H1 (cell line): ENCODE measurements around the gene CYP11A1. TPM values are rescaled to one million over a fixed set of nuclear protein-coding genes. Genes with fewer than 3 reads are reported as not detected.
A peak's percentile ranks its signal among the peaks of the same experiment; 100 is the strongest.

Experiments
- CTCF ChIA-PET: fragments of 300-600 bp; sonication (Branson Sonifier 250); formaldehyde crosslinking; loops from one replicate; lab custom pipeline; 2021; ENCODE audit not compliant: partially characterized antibody; lab: Charles Lee
- POLR2A ChIA-PET: fragments of 300-600 bp; sonication (Branson Sonifier 250); formaldehyde crosslinking; loops from one replicate; lab custom pipeline; 2021; ENCODE audit warnings: inconsistent platforms; ENCODE audit not compliant: partially characterized antibody; lab: Charles Lee
- DNase-seq, 2 experiments: peaks; one replicate each; pipeline versions ENCODE4 v3.0.0 to v3.0.0-alpha.2; 2010 to 2022; ENCODE audit warnings: low spot score in 2 of 2, low read depth in 1 of 2, mixed read lengths in 1 of 2
- FAIRE-seq: peaks from 2 replicates; lab custom pipeline; 2011; peaks lifted over from hg19 to GRCh38; lab: Jason Lieb, UNC
- H2AFZ ChIP-seq: 2 replicates; pipeline ENCODE4 v1.8.1; 2012; ENCODE audit warnings: low read length, inconsistent platforms
- H2AK5ac ChIP-seq: 2 replicates; pipeline ENCODE4 v1.6.1; 2013; ENCODE audit warnings: low read depth, low read length
- H2BK120ac ChIP-seq: replicated peaks from 2 replicates; pipeline ENCODE3; 2013; ENCODE audit warnings: low read depth, low read length, inconsistent platforms
- H2BK12ac ChIP-seq: 2 replicates; pipeline ENCODE4 v1.6.1; 2013; ENCODE audit warnings: low read depth, low read length
- H2BK15ac ChIP-seq: 2 replicates; pipeline ENCODE4 v1.6.1; 2013; ENCODE audit warnings: low read length
- H2BK20ac ChIP-seq: 2 replicates; pipeline ENCODE4 v1.6.1; 2013; ENCODE audit warnings: low read length
- H2BK5ac ChIP-seq: 2 replicates; pipeline ENCODE4 v1.6.1; 2013; ENCODE audit warnings: low read depth, low read length
- H3K14ac ChIP-seq: 2 replicates; pipeline ENCODE4 v1.6.1; 2013; ENCODE audit warnings: inconsistent platforms; ENCODE audit not compliant: insufficient read length
- H3K18ac ChIP-seq: 2 replicates; pipeline ENCODE4 v1.6.1; 2013; ENCODE audit warnings: low read length; ENCODE audit errors: extremely low read depth
- H3K23ac ChIP-seq: 2 replicates; pipeline ENCODE4 v1.6.1; 2013; ENCODE audit warnings: inconsistent platforms; ENCODE audit not compliant: insufficient read length
- H3K23me2 ChIP-seq: 2 replicates; pipeline ENCODE4 v1.6.1; 2013; ENCODE audit warnings: low read depth, low read length
- H3K27ac ChIP-seq: 2 replicates; pipeline ENCODE4 v1.6.1; 2011; ENCODE audit warnings: low read depth, low read length, inconsistent platforms
- H3K27me3 ChIP-seq, 4 experiments: replicated peaks in 1 of 4; 1 replicate in 1 of 4; 2 replicates in 3 of 4; pipeline versions ENCODE4 v1.6.1 to v1.8.1; 2011 to 2013; ENCODE audit warnings: low read length in 3 of 4, mild to moderate bottlenecking in 3 of 4, inconsistent platforms in 2 of 4, mixed read lengths in 2 of 4, moderate library complexity in 1 of 4; ENCODE audit not compliant: control insufficient read depth in 3 of 4, insufficient read depth in 3 of 4; ENCODE audit errors: extremely low read depth in 1 of 4
- H3K36me3 ChIP-seq, 4 experiments: 2 replicates each; pipeline versions ENCODE4 v1.6.1 to v1.8.1; 2011 to 2013; ENCODE audit warnings: mild to moderate bottlenecking in 4 of 4, low read length in 3 of 4, moderate library complexity in 2 of 4, control low read depth in 1 of 4, inconsistent platforms in 1 of 4; ENCODE audit not compliant: insufficient read depth in 4 of 4, control insufficient read depth in 2 of 4
- H3K4ac ChIP-seq: replicated peaks from 2 replicates; pipeline ENCODE3; 2013; ENCODE audit warnings: low read length, low read depth, mixed read lengths, inconsistent platforms; ENCODE audit not compliant: insufficient read length
- H3K4me1 ChIP-seq, 4 experiments: replicated peaks in 1 of 4; 1 replicate in 1 of 4; 2 replicates in 3 of 4; pipeline versions ENCODE4 v1.6.1 to v1.8.1; 2011 to 2013; ENCODE audit warnings: low read length in 3 of 4, inconsistent platforms in 2 of 4, mixed read lengths in 1 of 4; ENCODE audit not compliant: insufficient read depth in 4 of 4, control insufficient read depth in 3 of 4
- H3K4me2 ChIP-seq, 2 experiments: 2 replicates each; pipeline versions ENCODE4 v1.6.1 to v1.8.1; 2011 to 2013; ENCODE audit warnings: low read depth in 2 of 2, low read length in 2 of 2, control low read depth in 1 of 2, inconsistent platforms in 1 of 2, mild to moderate bottlenecking in 1 of 2; ENCODE audit not compliant: insufficient read depth in 1 of 2
- H3K4me3 ChIP-seq, 4 experiments: fragments of 200-600, 300-600 bp in 1 of 4; sonication (generic), shearing (Covaris generic), sonication (Bioruptor Twin) in 1 of 4; 2 replicates each; pipeline versions ENCODE4 v1.5.1 to v1.8.1; 2011 to 2016; ENCODE audit warnings: low read length in 4 of 4, low read depth in 3 of 4, control low read depth in 2 of 4, inconsistent platforms in 2 of 4, mild to moderate bottlenecking in 2 of 4, mixed read lengths in 1 of 4, moderate library complexity in 1 of 4; ENCODE audit not compliant: insufficient read depth in 2 of 4; ENCODE audit errors: extremely low read depth in 1 of 4
- H3K56ac ChIP-seq: replicated peaks from 2 replicates; pipeline ENCODE3; 2013; ENCODE audit warnings: low read depth, mild to moderate bottlenecking, mixed read lengths, low read length, inconsistent platforms; ENCODE audit not compliant: insufficient read length
- H3K79me1 ChIP-seq: 2 replicates; pipeline ENCODE4 v1.6.1; 2013; ENCODE audit warnings: low read depth, low read length, control low read depth
- H3K79me2 ChIP-seq, 2 experiments: 2 replicates each; pipeline versions ENCODE4 v1.6.1 to v1.8.1; 2012 to 2013; ENCODE audit warnings: low read length in 2 of 2, mild to moderate bottlenecking in 2 of 2, inconsistent platforms in 1 of 2; ENCODE audit not compliant: insufficient read depth in 2 of 2, control insufficient read depth in 1 of 2
- H3K9ac ChIP-seq, 4 experiments: replicated peaks in 1 of 4; 1 replicate in 1 of 4; 2 replicates in 3 of 4; pipeline versions ENCODE4 v1.6.1 to v1.8.1; 2011 to 2013; ENCODE audit warnings: low read depth in 3 of 4, low read length in 3 of 4, control low read depth in 2 of 4, mild to moderate bottlenecking in 2 of 4, moderate library complexity in 2 of 4, inconsistent platforms in 1 of 4; ENCODE audit errors: extremely low read depth in 1 of 4
- H3K9me3 ChIP-seq, 2 experiments: 2 replicates each; pipeline versions ENCODE4 v1.6.1 to v1.8.1; 2012 to 2013; ENCODE audit warnings: mild to moderate bottlenecking in 2 of 2, moderate library complexity in 2 of 2, control low read depth in 1 of 2, inconsistent platforms in 1 of 2, low read depth in 1 of 2, low read length in 1 of 2, mixed read lengths in 1 of 2; ENCODE audit not compliant: insufficient read depth in 2 of 2
- H4K20me1 ChIP-seq, 2 experiments: replicated peaks in 1 of 2; 2 replicates each; pipeline versions ENCODE3 to v1.8.1; 2011 to 2013; ENCODE audit warnings: inconsistent platforms in 2 of 2, low read length in 2 of 2, mild to moderate bottlenecking in 1 of 2; ENCODE audit not compliant: insufficient read depth in 2 of 2, control insufficient read depth in 1 of 2
- H4K5ac ChIP-seq: 2 replicates; pipeline ENCODE4 v1.6.1; 2013; ENCODE audit warnings: low read length, low read depth, mixed read lengths, inconsistent platforms; ENCODE audit not compliant: insufficient read length
- H4K8ac ChIP-seq: 2 replicates; pipeline ENCODE4 v1.8.0; 2013; ENCODE audit warnings: mild to moderate bottlenecking, moderate library complexity, low read length, inconsistent platforms; ENCODE audit not compliant: insufficient read depth; ENCODE audit errors: extremely low read depth
- H4K91ac ChIP-seq: replicated peaks from 2 replicates; pipeline ENCODE3; 2013; ENCODE audit warnings: low read length, mixed read lengths, inconsistent platforms; ENCODE audit not compliant: insufficient read length
- BCL11A ChIP-seq, 2 experiments: IDR thresholded peaks; one replicate each; pipeline ENCODE4 v1.6.1; 2011; ENCODE audit warnings: low read depth in 2 of 2, low read length in 2 of 2, mild to moderate bottlenecking in 2 of 2
- CREB1 ChIP-seq: IDR thresholded peaks from 2 replicates; pipeline ENCODE4 v1.6.1; 2012; ENCODE audit warnings: inconsistent platforms
- FOSL1 ChIP-seq: IDR thresholded peaks from 2 replicates; pipeline ENCODE4 v1.6.1; 2011; ENCODE audit warnings: mild to moderate bottlenecking, low read depth, low read length, moderate library complexity; ENCODE audit not compliant: insufficient read depth
- JUN ChIP-seq: IDR thresholded peaks from 2 replicates; pipeline ENCODE4 v1.6.1; 2011; ENCODE audit warnings: low read depth, mild to moderate bottlenecking, improper control_type of control experiment, low read length
- NRF1 ChIP-seq: IDR thresholded peaks from 2 replicates; pipeline ENCODE4 v1.6.1; 2011; ENCODE audit warnings: mild to moderate bottlenecking, low read depth, low read length, improper control_type of control experiment
- SIX5 ChIP-seq: IDR thresholded peaks from 2 replicates; pipeline ENCODE4 v1.6.1; 2011; ENCODE audit warnings: mild to moderate bottlenecking, low read depth, low read length
- SRF ChIP-seq: IDR thresholded peaks from 2 replicates; pipeline ENCODE4 v1.6.1; 2011; ENCODE audit warnings: mild to moderate bottlenecking, low read depth, low read length, moderate library complexity
- WGBS, 2 experiments: shearing (Covaris generic) in 1 of 2; methylation state at CpG; one replicate each; pipeline versions ENCODE4 v1.1.6 to v1.1.7; 2013 to 2015; ENCODE audit warnings: low lambda C conversion rate in 2 of 2, mixed read lengths in 2 of 2, inconsistent platforms in 1 of 2, low coverage in 1 of 2, missing lambda C conversion rate in 1 of 2; ENCODE audit not compliant: insufficient replicate concordance in 2 of 2, insufficient coverage in 1 of 2, insufficient read length in 1 of 2; ENCODE audit errors: extremely low coverage in 1 of 2, missing lambda C conversion rate in 1 of 2; 5-methylcytosine and 5-hydroxymethylcytosine counted together
- polyA plus RNA-seq, 7 experiments: library from polyadenylated mRNA; depleted of rRNA in 3 of 7; stranded (reverse) in 5 of 7; unstranded in 2 of 7; fragments of >200 nt in 5 of 7; fragments of 200-250 nt in 2 of 7; gene quantifications; 1 replicate in 5 of 7; 2 replicates in 1 of 7; 4 replicates in 1 of 7; pipeline versions ENCODE4 v1.2.1 to v1.2.3, GENCODE V29; 2011 to 2013; ENCODE audit warnings: missing spikeins in 2 of 7, mixed read lengths in 2 of 7
- total RNA-seq: library from RNA; stranded (reverse); fragmentation: NEBNext Ultra II Directional; extraction: Animal tissue kit (Norgen Biotek cat#: 25700); gene quantifications from 2 replicates; pipeline ENCODE4 v1.2.1, GENCODE V29; 2021
- TF ChIP-seq, protein P1 (sequence below): IDR thresholded peaks from 2 replicates; pipeline ENCODE4 v1.6.1; 2012; ENCODE audit warnings: inconsistent platforms
- TF ChIP-seq, protein P2 (sequence below), 3 experiments: IDR thresholded peaks; 1 replicate in 2 of 3; 2 replicates in 1 of 3; pipeline versions ENCODE4 v1.5.1 to v1.6.1; 2011; ENCODE audit warnings: low read length in 3 of 3, mild to moderate bottlenecking in 3 of 3, inconsistent platforms in 2 of 3, low read depth in 1 of 3, moderate library complexity in 1 of 3; ENCODE audit not compliant: insufficient read depth in 1 of 3; ENCODE audit errors: control extremely low read depth in 1 of 3

The CYP11A1 gene
- total and polyA plus RNA-seq, 2 of the 8 experiments (the other 6 are each of a cell fraction or from before 2014, with no cell fraction given): 1.9 to 7.2 TPM

DNA sequence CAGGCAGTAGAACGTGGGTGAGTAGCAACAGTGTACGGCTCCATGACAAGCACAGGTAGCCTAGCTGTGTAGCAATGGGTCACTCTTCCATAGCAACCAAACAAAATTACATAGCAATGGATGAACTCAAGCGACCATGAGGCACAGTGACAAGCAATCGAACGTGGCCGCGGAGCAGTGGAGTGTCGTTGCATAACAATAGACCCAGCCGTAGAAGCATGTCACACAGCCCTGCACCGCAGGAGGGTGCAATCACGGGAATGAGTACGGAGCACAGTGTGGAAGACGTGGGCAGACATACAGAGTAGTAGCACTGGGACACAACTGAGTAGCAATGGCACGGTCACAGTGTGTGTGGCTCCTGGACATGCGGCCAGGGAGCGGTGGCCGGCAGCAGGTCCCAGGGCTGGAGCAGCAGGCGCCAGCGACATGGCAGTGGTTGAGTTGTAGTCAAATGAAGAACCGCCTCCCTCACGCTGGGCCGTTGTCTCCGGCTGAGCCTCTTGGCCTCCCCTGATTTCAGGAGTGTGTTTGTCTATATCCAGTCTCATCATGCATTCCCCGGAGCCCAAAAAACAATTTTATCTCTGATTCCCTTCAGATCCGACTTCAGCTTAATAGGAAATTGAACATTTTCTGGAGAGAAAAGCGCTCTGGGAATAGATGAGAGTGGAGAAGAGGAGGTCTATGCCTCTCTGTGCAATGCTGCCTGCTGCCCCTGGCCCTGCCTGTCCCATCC is 67.2 kb downstream of the CYP11A1 start:
- Histone ChIP-seq H3K4me1 (peaks cover 11 to 41% (median 23%) of the 10 kb centered on the region in 4 experiments), H4K91ac (peak overlapping the region; percentile 35), H2BK20ac (peak overlapping the region; percentile 83; the same call in 1 of the 2 replicates), H3K9ac (no peak overlapping the region), H3K27me3 (peaks cover 2 to 29% (median 25%) of the 10 kb centered on the region in 4 experiments; a peak in 6 of 7 replicates), H2BK5ac (peak overlapping the region; percentile 40; the same call in 1 of the 2 replicates), H3K4me2 (peak overlapping the region; percentile 56 to 65), H3K14ac (no peak overlapping the region), H3K18ac (peak overlapping the region; percentile 4), H4K8ac (no peak overlapping the region), H2AK5ac (peak overlapping the region; percentile 75), H4K5ac (no peak overlapping the region), H4K20me1 (no peaks in the 10 kb centered on the region), H3K23ac (no peak overlapping the region), H3K36me3 (no peaks in the 10 kb centered on the region), H3K4ac (no peak overlapping the region), H2BK120ac (no peak overlapping the region), H3K23me2 (no peaks in the 10 kb centered on the region; the same call in 1 of the 2 replicates), H3K27ac (no peak overlapping the region), H3K79me2 (no peaks in the 10 kb centered on the region), H2BK12ac (peak overlapping the region; percentile 96; the same call in 1 of the 2 replicates), H2AFZ (no peak overlapping the region), H3K79me1 (no peaks in the 10 kb centered on the region), H2BK15ac (peak overlapping the region; percentile 98; the same call in 1 of the 2 replicates), H3K56ac (no peak overlapping the region), H3K9me3 (no peaks in the 10 kb centered on the region), H3K4me3 (no peak overlapping the region; a peak in 2 of 8 replicates)
- WGBS, 2 experiments: 51% methylated on average over 26 of the region's 26 CpGs; no CpG with 5 or more reads in 1 of the 2 experiments
- FAIRE-seq (peak; percentile 68), DNase-seq (no peak)
- CTCF ChIA-PET: interaction anchor here (0.9 to 8.1 kb wide), 4 partner anchors 7 to 41 kb away, joined by 3 to 117 read pairs (median 8); no protein-coding TSS in a partner anchor
- POLR2A ChIA-PET: interaction anchor here (1.0 to 1.7 kb wide), 2 partner anchors 64 to 131 kb away, joined by 3 read pairs; no protein-coding TSS in a partner anchor
- TF ChIP-seq CREB1 (peak; percentile 49; the same call in 1 of the 2 replicates), SRF (no peak), SIX5 (no peak), NRF1 (no peak), FOSL1 (no peak), BCL11A (IDR thresholded peaks at IDR 0.05; ENCODE audit: low read depth in 2 of 2, low read length in 2 of 2) (no peak), JUN (no peak)
- TF ChIP-seq, protein P1, sequence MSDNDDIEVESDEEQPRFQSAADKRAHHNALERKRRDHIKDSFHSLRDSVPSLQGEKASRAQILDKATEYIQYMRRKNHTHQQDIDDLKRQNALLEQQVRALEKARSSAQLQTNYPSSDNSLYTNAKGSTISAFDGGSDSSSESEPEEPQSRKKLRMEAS: peak; percentile 64; the same call in 1 of the 2 replicates
- TF ChIP-seq, protein P2, sequence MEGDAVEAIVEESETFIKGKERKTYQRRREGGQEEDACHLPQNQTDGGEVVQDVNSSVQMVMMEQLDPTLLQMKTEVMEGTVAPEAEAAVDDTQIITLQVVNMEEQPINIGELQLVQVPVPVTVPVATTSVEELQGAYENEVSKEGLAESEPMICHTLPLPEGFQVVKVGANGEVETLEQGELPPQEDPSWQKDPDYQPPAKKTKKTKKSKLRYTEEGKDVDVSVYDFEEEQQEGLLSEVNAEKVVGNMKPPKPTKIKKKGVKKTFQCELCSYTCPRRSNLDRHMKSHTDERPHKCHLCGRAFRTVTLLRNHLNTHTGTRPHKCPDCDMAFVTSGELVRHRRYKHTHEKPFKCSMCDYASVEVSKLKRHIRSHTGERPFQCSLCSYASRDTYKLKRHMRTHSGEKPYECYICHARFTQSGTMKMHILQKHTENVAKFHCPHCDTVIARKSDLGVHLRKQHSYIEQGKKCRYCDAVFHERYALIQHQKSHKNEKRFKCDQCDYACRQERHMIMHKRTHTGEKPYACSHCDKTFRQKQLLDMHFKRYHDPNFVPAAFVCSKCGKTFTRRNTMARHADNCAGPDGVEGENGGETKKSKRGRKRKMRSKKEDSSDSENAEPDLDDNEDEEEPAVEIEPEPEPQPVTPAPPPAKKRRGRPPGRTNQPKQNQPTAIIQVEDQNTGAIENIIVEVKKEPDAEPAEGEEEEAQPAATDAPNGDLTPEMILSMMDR (IDR thresholded peaks at IDR 0.05; ENCODE audit: control extremely low read depth in 1 of 3, insufficient read depth in 1 of 3, low read depth in 1 of 3, low read length in 3 of 3): no peak
